ENCODE data around the gene CLEC16A. TPM values are rescaled to one million over a fixed set of nuclear protein-coding genes. Genes with fewer than 3 reads are reported as not detected.
A peak's percentile ranks its signal among the peaks of the same experiment; 100 is the strongest.

The CLEC16A gene
- total and polyA plus RNA-seq, 2 experiments from 2014 or later: 9.9 to 24.1 TPM

GRCh38 chr16:11047057-11047456 lies 102.7 kb downstream of the CLEC16A start (continued):
- TF ChIP-seq ZNF462 (CRISPR knock-in tag; IDR thresholded peaks at IDR 0.05) (no peak), POLR2AphosphoS5 (IDR thresholded peaks at IDR 0.05; ENCODE audit: low read depth) (no peak), EZH2 (IDR thresholded peaks at IDR 0.05; ENCODE audit: low read depth, unreplicated experiment) (no peak)

- no peak for ATAC-seq
- H4K20me1 ChIP-seq (replicated peaks; ENCODE audit: insufficient read depth): no peaks in the 10 kb centered on the region
- no peak overlapping the region for H3K4me2 ChIP-seq
- no peaks in the 10 kb centered on the region for H3K9me2 ChIP-seq (ENCODE audit: insufficient read depth)
- Mint-ChIP-seq H3K27ac (no peak overlapping the region), H3K36me3 (ENCODE audit: low read depth) (0 out of 3 replicates have a peak, but pooled peaks cover 3% of the 10 kb centered on the region), H3K4me3 (no peak overlapping the region), H3K4me1 (peaks cover 26% of the 10 kb centered on the region), H3K9me3 (no peaks in the 10 kb centered on the region), H3K27me3 (ENCODE audit: insufficient read depth, low read depth, poor library complexity) (peaks cover 8% of the 10 kb centered on the region)
- no peak overlapping the region for H2AFZ ChIP-seq
- H3K27me3 ChIP-seq (ENCODE audit: insufficient read depth): no peaks in the 10 kb centered on the region
- peak overlapping the region; percentile 60; the same call in 1 of the 2 replicates for H3K27ac ChIP-seq (ENCODE audit: low read depth)
- no peak for DNase-seq (ENCODE audit: low spot score)
- H3F3A ChIP-seq (replicated peaks; ENCODE audit: low read depth): no peaks in the 10 kb centered on the region
- peaks cover 6% of the 10 kb centered on the region for H3K4me1 ChIP-seq (ENCODE audit: insufficient read depth)
- 0 out of 2 replicates have a peak, but pooled peaks cover 3% of the 10 kb centered on the region for H3K36me3 ChIP-seq (ENCODE audit: insufficient read depth)
- H3K4me3 ChIP-seq: no peak overlapping the region
- no peaks in the 10 kb centered on the region for H3K79me2 ChIP-seq (replicated peaks; ENCODE audit: insufficient read depth)
- no peak for TF ChIP-seq CTCF (conservative IDR thresholded peaks at IDR 0.05; ENCODE audit: low read depth in 2 of 2)
- TF ChIP-seq EZH2 (IDR thresholded peaks at IDR 0.05; ENCODE audit: low read depth, unreplicated experiment): no peak
- TF ChIP-seq ZNF114 (CRISPR knock-in tag; IDR thresholded peaks at IDR 0.05): no peak
- no peak for TF ChIP-seq NANOG (IDR thresholded peaks at IDR 0.05; ENCODE audit: borderline replicate concordance)
- no peak for TF ChIP-seq EZH2phosphoT487 (IDR thresholded peaks at IDR 0.05; ENCODE audit: unreplicated experiment)
- no peak for TF ChIP-seq REST (IDR thresholded peaks at IDR 0.05; ENCODE audit: unreplicated experiment)
- no peak for TF ChIP-seq POLR2AphosphoS5 (IDR thresholded peaks at IDR 0.05; ENCODE audit: low read depth)
- TF ChIP-seq ZNF331 (CRISPR knock-in tag; IDR thresholded peaks at IDR 0.05; ENCODE audit: low read depth): no peak
- TF ChIP-seq CREB1 (CRISPR knock-in tag; IDR thresholded peaks at IDR 0.05; ENCODE audit: low read depth): no peak
- no peak for TF ChIP-seq JUNB (IDR thresholded peaks at IDR 0.05; ENCODE audit: unreplicated experiment)
Measured at GRCh38 chr16:11047939-11048800, 103.8 kb downstream of the CLEC16A start.

Data from GM23338 (cell line).